Neuron (in vitro differentiated cells): ENCODE measurements around the gene MYO1A.

Experiments
- H2AFZ ChIP-seq: one replicate; pipeline ENCODE4 v1.6.1; 2013; ENCODE audit warnings: low read depth, mild to moderate bottlenecking, inconsistent platforms, low read length, moderate library complexity
- H3K27me3 ChIP-seq: one replicate; pipeline ENCODE4 v1.6.1; 2013; ENCODE audit warnings: low read length; ENCODE audit not compliant: insufficient read depth
- H3K36me3 ChIP-seq: one replicate; pipeline ENCODE4 v1.6.1; 2013; ENCODE audit warnings: low read length; ENCODE audit not compliant: insufficient read depth
- H3K4me1 ChIP-seq: one replicate; pipeline ENCODE4 v1.6.1; 2013; ENCODE audit warnings: low read length; ENCODE audit not compliant: insufficient read depth
- H3K4me3 ChIP-seq: 2 replicates; pipeline ENCODE4 v1.5.1; 2013; ENCODE audit warnings: mild to moderate bottlenecking, low read length, moderate library complexity
- H3K9me3 ChIP-seq: one replicate; pipeline ENCODE4 v1.6.1; 2013; ENCODE audit warnings: low read length

Gene MYO1A

DNA sequence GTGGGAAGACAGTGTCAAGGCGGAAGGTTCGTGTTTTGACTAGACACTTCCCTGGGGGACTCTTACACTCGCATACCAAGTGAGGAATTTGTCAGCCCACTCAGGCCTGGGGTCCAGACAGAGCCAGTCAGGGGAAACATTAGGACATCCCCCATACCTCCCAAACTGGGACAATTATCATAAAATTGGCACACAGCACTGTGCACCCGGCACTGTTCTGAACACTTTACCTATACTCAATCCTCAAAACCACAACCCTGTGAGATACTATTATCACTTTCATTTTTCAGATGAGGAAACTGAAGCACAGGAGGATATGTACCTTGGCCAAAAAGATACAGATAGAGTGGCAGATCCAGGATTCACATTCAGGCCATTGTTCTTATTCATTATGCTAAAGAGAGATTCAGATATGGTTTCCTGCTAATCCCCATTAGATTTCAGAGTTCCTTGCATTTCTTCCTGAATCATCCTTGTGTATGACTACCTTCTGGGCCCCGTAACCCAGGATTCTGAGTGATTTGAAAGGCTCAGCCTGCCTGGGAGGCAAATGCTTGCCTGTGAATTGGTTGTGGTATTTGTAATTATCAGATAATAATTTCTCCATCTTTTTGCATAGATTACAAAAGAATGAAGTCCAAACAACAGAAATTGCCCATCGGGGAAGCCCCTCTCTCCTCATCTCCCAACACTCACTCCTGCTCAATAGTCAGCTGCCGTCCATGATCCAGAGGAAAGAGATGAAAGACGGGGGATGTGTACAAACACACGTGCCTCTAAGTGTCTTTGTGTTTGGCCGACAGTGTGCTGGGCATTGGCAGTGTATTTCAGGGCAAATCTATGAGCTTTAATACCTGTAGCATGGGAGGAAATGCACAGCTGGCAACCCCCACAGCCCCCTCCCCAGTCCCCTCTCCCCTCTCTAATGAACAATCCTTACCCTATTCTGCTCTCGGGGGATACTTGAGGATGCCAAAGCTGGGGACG is 38.2 kb downstream of the MYO1A start:
- Histone ChIP-seq H3K9me3 (no peaks in the 10 kb centered on the region), H3K4me3 (no peak overlapping the region), H3K4me1 (peaks cover 6% of the 10 kb centered on the region), H3K36me3 (no peaks in the 10 kb centered on the region), H2AFZ (no peak overlapping the region), H3K27me3 (peaks cover 16% of the 10 kb centered on the region)

DNA sequence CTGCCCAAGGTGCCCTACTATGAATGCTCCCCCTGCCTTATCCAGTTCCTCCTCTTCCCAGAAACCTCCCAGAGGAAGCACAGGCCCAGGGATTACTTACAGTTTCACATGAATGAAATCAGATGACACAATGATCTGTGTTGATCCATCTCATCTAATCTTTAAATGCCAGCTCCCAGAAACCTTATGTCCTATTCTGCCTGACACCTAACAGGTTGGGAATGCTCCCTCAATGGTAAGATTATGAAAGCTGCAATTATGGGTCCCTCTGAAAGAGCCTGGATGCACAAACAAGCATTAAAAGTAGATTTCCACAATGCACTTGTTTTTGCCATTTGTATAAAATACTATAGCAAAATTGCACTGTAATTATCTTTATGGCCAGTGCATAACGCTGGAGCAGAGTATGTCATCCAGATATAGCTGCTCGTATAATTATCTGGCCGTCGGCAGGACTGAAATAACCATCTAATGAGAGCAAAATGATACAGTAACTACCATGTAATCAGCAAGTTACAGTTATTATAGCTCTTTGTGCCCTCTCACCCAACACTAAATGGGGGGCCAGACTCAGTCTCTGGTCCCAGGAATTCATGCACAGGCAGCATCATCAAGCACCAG is 39.2 kb downstream of the MYO1A start:
- H3K27me3 ChIP-seq = peaks cover 11% of the 10 kb centered on the region
- no peak overlapping the region for H2AFZ ChIP-seq
- no peak overlapping the region for H3K4me3 ChIP-seq
- peaks cover 7% of the 10 kb centered on the region for H3K4me1 ChIP-seq
- no peaks in the 10 kb centered on the region for H3K36me3 ChIP-seq
- H3K9me3 ChIP-seq = no peaks in the 10 kb centered on the region

DNA sequence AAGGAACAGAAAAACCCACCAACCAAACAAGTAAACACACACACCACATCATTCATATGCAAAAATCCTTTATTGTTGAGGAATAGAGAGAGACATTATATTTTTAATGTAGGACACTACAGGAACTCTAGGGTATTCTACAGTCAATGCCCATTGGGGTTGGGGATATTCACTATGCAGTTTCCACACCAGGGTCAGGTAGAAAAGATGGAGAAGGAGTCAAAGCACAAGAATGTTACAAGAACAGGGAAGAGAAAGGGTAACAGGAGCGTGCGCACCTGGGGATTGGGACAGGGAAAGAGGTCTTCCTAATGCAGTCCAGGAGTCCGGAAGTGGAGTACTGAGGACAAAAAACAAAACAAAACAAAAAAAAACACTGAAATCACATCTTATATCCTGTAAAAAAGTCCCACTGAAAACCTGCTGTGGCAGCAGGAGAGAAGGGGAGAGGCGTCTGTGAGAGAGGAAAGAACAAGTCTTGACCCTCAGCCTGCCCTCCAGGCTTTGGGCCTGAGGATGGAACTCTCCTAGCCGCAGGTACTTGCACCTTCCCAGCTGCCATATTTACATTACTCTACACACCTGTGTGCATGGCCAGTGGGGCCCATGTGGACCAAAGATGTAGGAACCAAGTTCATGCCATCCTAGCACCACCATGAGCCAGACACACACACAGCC is 39.8 kb downstream of the MYO1A start:
- Histone ChIP-seq H3K4me3 (no peak overlapping the region), H3K36me3 (no peaks in the 10 kb centered on the region), H3K27me3 (peaks cover 10% of the 10 kb centered on the region), H3K4me1 (peaks cover 14% of the 10 kb centered on the region), H3K9me3 (no peaks in the 10 kb centered on the region), H2AFZ (no peak overlapping the region)

DNA sequence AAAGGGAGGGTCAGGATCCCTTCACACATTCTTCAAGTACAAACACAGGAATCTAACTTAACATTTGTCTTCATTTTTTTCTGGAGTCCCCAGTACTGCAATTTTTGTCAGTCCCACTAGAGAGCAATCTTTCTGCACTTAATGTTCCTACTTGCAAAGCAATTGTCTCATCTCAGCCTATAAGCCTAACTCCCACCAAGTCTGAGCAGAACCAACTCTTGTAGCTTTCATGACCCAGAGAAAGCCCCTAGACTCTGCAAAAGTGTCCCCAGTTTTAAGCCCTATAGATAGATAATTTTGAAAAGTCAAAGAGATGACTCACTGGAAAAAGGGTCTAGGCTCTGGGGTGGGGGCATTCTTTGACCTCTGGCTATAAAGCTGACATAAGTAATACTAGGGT is 41.8 kb downstream of the MYO1A start:
- peaks cover 18% of the 10 kb centered on the region for H3K4me1 ChIP-seq
- H3K36me3 ChIP-seq = peaks cover 16% of the 10 kb centered on the region
- H2AFZ ChIP-seq = no peak overlapping the region
- H3K9me3 ChIP-seq = no peaks in the 10 kb centered on the region
- peaks cover 4% of the 10 kb centered on the region for H3K27me3 ChIP-seq
- no peak overlapping the region for H3K4me3 ChIP-seq

DNA sequence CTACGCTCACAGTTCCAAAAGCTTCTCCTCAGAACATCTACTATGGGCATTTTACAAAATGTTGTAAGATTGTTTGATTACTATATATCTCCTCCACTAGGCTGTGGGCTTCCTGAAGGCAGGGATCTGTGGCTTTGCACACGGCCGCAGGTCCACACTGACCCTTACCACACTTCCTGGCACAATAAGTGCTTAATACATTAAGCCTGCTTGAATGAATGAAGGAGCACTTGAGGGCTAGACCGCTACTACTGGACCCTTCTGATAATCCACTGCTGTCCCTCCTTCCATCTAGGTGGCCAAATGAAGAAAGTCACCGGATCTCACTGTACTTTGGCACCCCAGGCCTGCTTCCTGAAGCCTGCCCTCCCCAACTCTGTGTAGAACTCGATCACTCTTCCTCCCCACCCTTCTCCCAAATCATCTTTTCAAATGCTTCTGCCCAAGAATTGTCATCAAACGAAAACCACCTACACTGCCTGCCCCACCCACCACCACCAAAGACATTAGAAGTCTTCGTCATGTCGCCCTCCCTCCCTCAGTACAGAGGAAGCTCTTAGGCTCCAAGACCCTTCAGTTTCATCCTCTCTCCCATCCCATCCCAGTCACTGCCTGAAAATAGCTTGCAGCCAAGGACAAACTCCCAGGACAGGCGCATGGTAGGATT is 43.0 kb downstream of the MYO1A start:
- H2AFZ ChIP-seq = no peak overlapping the region
- peaks cover 18% of the 10 kb centered on the region for H3K4me1 ChIP-seq
- no peaks in the 10 kb centered on the region for H3K27me3 ChIP-seq
- H3K36me3 ChIP-seq = peaks cover 29% of the 10 kb centered on the region
- H3K9me3 ChIP-seq = no peaks in the 10 kb centered on the region
- peak overlapping the region; percentile 43 for H3K4me3 ChIP-seq

DNA sequence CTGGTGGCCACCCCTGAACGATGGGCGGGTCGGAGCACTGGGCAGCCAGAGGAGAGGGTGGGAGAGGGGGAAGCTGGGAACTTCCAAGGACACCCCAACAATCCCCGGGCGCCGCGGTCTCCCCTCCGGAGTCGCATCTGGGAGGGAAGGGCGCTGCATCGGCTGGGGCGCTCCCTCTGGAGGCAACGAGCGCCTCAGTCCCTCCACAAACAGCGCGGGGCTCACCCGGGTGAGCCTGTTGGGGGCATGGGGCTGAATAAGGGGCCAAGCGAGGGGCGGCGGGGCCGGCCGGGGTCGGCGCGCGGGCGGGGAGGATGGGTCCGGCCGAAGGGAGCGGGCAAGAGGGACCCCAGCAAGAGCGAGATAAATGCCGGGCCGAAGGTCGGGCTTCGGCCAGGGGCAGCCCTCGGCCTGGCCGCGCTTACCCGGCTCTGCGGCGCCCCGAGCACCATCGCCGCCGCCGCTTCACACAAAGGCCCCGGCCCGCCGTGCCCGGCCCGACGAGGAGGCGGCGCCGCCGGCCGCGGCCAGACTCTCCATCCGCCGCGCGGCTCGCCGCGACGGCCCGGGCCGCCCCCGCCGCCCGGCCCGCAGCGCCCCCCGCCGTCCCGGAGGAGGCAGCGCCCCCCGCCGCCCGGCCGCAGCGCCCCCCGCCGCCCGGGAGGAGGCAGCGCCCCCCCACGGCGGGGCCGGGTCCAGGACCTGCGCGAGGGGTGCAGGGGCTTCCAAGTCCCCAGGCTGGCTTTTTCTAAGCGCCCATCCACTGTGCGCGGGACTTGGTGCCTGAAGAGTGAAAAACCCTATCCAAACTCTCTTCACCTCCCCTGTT is 43.7 kb downstream of the MYO1A start, which contains the start of gene ZBTB39:
Gene ZBTB39, minus strand, starts transcription at position 567 of the 829 bp plus-strand sequence. CDS start 1,629 bp downstream, outside the sequence.
- Histone ChIP-seq H3K4me3 (peak within 1 kb of the TSS; percentile 97), H2AFZ (peak within 1 kb of the TSS; percentile 80), H3K27me3 (no peaks in the 10 kb centered on the region), H3K4me1 (peaks cover 18% of the 10 kb centered on the region), H3K9me3 (no peaks in the 10 kb centered on the region), H3K36me3 (peaks cover 36% of the 10 kb centered on the region)

DNA sequence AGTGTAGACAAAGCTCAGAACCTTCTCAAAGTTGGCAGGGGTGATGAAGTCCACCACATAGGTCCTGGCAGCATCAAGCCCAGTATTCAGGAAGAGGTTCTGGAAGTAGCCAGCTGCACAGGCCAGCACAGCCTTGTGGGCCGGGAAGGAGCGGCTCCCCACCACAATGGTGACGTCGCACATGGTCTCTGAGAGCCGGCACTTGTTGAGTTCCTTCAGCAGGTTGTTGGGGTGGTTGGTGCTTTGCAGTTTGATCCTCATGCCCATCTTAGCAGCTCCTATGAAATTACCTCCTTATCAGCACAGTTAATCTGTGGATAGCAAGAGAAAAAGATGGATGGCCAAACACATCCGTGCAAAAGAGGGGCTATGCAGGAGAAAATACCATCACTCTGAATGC is 45.3 kb downstream of the MYO1A start:
- Histone ChIP-seq H2AFZ (no peak overlapping the region), H3K27me3 (no peaks in the 10 kb centered on the region), H3K4me1 (peaks cover 18% of the 10 kb centered on the region), H3K4me3 (peak overlapping the region; percentile 97), H3K36me3 (peaks cover 51% of the 10 kb centered on the region), H3K9me3 (no peaks in the 10 kb centered on the region)

DNA sequence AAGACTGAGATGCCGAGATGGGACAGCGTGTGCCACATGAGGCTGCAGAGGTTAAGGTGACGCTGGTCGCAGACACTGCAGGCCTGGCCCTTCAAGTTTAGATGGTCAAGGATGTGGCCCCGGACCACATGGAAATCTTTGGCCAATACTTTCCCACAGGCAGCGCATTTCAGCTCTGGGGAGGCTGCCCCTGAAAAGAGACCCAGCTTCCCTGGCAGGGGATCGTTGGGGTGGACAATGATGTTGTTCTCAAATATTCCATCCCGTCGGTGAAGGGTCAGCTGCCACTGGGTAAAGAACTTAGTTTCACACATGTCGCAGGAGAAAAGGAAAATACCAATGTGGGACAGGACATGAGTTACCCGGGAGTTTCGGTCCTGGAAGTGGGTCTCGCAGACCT is 46.5 kb downstream of the MYO1A start:
- Histone ChIP-seq H3K4me1 (peaks cover 14% of the 10 kb centered on the region), H3K4me3 (no peak overlapping the region), H3K9me3 (no peaks in the 10 kb centered on the region), H2AFZ (no peak overlapping the region), H3K27me3 (no peaks in the 10 kb centered on the region), H3K36me3 (peaks cover 62% of the 10 kb centered on the region)

DNA sequence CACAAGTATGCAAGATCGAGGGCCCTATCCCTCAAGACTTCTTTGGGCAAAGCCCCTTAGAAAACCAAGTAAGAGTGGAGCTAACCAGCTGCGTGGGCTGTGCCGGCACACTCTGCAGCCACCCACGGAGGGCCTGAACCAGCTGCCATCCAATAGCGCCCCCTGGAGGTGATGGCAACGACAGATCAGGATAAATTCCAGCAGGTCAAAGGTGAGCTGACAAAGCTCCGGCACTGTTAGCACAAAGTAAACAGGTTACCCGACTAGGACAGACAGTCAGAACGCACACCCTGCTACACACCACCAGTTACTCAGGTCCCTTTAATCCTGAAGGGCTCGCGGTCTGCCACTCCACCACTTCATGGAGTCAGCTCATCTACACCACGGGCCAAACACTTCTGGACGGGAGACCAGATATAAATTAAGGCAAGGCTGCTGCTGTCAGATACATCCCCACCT is 48.5 kb downstream of the MYO1A start:
- H3K36me3 ChIP-seq = peaks cover 66% of the 10 kb centered on the region
- peaks cover 12% of the 10 kb centered on the region for H3K4me1 ChIP-seq
- H3K27me3 ChIP-seq = no peaks in the 10 kb centered on the region
- H3K4me3 ChIP-seq = no peak overlapping the region
- no peaks in the 10 kb centered on the region for H3K9me3 ChIP-seq
- no peak overlapping the region for H2AFZ ChIP-seq

DNA sequence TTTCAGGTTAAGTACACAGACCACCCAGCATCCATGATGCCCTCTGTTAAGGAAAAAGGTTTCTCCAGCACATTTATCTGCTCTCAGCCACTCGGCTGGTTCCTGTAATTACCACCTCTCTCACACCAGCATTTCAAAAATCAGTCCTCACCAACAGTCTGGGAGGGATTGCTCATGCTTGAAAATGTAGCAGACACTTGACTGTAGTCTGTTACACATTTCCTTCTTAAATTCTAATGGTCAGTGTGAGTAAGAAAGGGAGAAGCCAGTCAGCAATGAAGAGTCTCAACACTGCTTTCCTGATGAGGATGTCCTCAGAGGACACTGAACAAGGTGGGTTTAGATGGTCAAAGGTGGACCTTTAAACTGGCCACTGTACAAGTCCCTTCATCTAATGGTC is 49.5 kb downstream of the MYO1A start:
- Histone ChIP-seq H2AFZ (no peak overlapping the region), H3K4me3 (no peak overlapping the region), H3K36me3 (peaks cover 72% of the 10 kb centered on the region), H3K4me1 (peaks cover 7% of the 10 kb centered on the region), H3K27me3 (no peaks in the 10 kb centered on the region), H3K9me3 (no peaks in the 10 kb centered on the region)

DNA sequence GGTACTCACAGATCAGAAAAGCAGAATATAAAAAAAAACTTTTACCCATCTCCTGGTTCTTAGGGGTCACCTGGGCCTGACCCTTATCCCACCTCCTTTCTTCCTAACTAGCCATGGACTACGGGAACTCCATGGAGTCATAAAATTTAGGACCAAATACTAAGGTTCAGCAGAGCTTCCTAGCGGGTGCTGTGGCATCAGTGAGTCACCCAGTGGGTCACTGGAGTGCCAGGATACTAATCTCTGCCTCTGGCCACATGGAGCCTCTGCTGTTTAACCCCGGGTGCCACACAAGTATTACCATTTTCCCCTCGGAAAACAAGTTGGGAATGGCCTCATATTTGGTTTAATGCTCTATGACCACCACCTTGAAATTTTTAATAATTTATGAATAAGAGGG is 50.5 kb downstream of the MYO1A start:
- peaks cover 69% of the 10 kb centered on the region for H3K36me3 ChIP-seq
- no peak overlapping the region for H3K4me3 ChIP-seq
- H3K4me1 ChIP-seq = no peaks in the 10 kb centered on the region

DNA sequence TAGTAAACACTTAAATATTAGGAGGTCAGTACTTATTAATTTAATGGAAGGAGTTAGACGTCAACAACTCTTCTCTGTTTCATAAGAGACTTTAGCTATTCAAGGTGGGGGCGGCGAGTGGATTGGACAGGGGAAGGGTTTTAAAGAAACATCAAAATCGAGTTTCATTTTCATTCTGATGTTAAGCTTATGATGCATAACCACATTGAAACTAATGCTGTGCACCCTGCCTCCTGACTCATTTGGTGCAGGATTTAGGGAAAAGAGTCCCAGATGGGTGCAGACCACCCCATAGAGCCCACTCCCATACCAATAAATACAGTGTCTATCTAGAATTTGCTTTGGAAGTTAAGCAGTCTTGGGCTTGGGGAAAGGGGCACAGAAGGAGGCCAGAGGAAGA is 50.9 kb downstream of the MYO1A start:
- no peak overlapping the region for H3K4me3 ChIP-seq
- peaks cover 65% of the 10 kb centered on the region for H3K36me3 ChIP-seq
- H3K27me3 ChIP-seq = no peaks in the 10 kb centered on the region
- H2AFZ ChIP-seq = no peak overlapping the region
- no peaks in the 10 kb centered on the region for H3K9me3 ChIP-seq
- H3K4me1 ChIP-seq = no peaks in the 10 kb centered on the region

More for the DNA sequence above, 50.5 kb downstream of the MYO1A start:
- H3K27me3 ChIP-seq = no peaks in the 10 kb centered on the region
- no peak overlapping the region for H2AFZ ChIP-seq
- H3K9me3 ChIP-seq = no peaks in the 10 kb centered on the region
